NCI-H82 treated with DMSO at 0.1 percent for 48 hours (cell line): ENCODE results near the gene ABHD2.
"Not testable (repeated sequence)": the region's sequence is repeated elsewhere in the genome, so short reads cannot be mapped to it uniquely, and the experiment has no call there.

Source experiments
- DNase-seq: peaks from one replicate; lab custom pipeline; 2025; ENCODE audit not compliant: unreplicated experiment; lab: John Stamatoyannopoulos, UW

The ABHD2 gene

DNA sequence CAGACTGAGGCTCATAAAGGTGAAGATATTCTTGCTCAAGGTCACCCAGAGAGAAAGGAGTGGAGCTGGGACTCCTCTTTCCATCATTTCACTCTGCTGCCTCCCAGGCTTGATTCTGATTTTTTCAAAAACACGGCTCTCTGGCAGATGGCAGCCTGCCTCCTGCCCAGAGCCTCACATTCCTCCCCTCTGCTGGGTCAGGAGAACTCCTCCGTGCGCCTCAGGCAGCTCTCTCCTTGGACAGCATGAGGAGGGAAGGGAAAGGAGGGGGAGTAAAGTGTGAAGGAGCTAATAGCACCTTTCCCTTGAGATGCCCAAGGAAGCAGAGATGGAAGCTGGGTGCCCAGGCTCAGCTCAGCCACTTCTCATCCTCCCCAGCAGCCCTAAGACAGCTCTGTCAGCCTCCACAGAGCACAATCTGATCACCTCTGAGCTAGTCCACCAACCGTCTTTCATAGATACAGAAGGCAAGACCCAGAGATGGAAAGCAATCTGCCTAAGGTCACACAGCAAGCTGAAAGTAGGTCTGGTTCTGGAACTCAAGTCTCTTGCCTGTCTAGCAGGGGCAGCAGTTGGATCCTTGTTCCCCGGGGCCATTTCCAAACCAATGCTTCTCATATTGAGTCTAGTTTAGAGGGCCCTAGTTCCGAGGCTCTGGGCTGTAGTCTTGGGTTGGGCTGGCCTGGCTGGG lies 129.6 kb downstream of the ABHD2 start:
- DNase-seq = no peak

- DNase-seq = no peak
These were observed 130.3 kb downstream of the ABHD2 start for GRCh38 chr15:89218531-89218930.

- DNase-seq = no peak
These were observed 133.3 kb downstream of the ABHD2 start, which contains the start of gene RLBP1 for GRCh38 chr15:89221543-89221942. TSS of gene RLBP1 (minus strand) at chr15:89221579. CDS start at chr15:89218975, 2,604 bp downstream.

GRCh38 chr15:89225588-89225987 lies 137.3 kb downstream of the ABHD2 start:
- no peak for DNase-seq

DNA sequence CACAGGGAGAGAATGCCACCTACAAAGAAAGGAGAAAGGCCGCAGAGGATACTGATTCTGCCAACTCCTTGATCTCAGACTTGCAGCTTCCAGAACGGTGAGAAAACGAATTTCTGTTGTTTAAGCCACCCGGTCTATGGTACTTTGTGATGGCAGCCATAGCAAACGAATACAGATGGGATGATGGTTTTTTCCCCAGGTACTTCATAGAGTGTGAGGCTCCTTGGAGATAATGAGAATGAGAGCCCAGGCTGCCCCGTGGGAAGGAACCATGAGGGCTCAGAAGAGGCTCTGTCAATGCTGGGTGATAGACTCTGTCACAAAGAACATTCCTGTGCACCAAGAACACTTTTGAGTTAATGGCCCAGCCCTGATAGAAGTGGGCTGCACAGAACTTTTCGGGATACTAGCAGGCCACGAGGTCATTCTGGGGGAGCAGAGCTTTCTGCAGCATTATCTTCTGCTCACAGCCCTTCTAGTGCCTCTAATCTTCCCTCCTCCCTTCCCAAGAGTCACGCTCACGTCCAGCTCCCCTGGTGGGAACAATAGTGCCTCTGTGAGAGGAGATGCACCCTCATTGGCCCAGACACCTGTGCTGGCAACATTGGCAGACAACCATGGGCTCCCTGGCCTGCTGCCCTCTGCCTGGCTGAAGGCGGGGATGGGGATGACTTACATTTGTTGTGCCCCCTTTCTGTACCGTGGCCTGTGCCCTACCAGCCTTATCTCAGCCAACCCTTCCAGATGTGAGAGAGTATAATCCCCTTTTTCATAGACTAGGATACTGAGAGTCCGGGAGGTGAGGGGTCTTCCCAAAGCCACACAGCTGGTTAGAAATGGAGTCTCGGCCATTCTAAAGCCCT lies 138.3 kb downstream of the ABHD2 start:
- DNase-seq = no peak

- DNase-seq = no peak
These were observed 139.2 kb downstream of the ABHD2 start for GRCh38 chr15:89227425-89227824.

- no peak for DNase-seq
These were observed 142.0 kb downstream of the ABHD2 start for GRCh38 chr15:89230277-89230676.

DNA sequence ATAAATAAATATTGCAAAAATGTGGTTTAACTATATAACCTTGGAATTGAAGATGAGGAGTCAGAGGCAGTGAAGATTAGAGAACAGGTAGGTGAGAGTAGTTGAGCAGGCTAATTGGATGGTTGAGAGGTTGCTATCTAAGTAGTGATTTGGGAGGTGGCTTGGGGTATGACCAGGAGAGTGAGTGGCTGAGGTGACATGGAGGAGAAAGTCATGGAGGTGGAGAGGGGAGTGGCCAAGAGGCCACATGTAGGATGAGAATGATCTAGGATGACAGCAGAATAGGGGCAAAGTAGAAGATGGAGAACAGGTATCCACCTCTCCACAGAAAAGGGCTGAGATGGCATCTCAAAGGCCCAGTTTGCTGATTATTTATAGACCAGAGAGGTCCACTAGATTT lies 143.6 kb downstream of the ABHD2 start:
- no peak for DNase-seq

DNA sequence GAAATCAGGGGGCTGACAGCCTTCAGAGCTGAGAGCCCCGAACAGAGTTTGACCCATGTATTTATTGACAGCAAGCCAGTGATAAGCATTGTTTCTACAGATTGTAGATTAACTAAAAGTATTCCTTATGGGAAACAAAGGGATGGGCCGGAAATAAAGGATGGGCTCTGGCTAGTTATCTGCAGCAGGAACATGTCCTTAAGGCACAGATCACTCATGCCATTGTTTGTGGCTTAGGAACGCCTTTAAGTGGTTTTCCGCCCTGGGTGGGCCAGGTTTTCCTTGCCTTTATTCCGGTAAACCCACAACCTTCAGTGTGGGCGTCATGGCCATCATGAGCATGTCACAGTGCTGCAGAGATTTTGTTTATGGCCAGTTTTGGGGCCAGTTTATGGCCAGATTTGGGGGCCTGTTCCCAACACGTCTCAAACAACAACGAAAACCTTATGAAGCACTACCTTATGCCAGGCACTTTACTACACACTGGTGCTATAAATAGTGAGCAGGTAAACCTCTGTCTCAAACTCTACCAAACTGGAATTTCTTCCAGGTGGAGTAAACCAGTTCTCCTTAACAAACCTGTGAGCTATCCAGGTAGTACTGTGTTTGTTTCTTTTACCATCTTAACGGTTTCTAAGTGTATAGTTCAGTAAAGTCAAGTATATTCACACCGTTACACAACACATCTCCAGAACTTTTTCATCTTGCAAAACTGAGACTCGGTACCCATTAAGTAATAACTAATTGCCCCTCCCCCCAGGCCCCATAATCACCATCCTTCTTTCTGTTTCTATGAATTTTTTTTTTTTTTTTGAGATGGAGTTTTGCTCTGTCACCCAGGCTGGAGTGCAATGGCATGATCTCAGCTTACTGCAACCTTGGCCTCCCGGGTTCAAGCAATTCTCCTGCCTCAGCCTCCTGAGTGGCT lies 151.9 kb downstream of the ABHD2 start:
- DNase-seq = not testable (repeated sequence)

- no peak for DNase-seq
These were observed 154.9 kb downstream of the ABHD2 start for GRCh38 chr15:89243046-89243690.

- DNase-seq = peak; percentile 75
These were observed 155.7 kb downstream of the ABHD2 start, which contains the start of gene FANCI for GRCh38 chr15:89243691-89244573. TSS of gene FANCI (plus strand) at chr15:89243979. CDS start at chr15:89247648, 3,669 bp downstream.

- DNase-seq = no peak
These were observed 156.3 kb downstream of the ABHD2 start for GRCh38 chr15:89244574-89244903.

- no peak for DNase-seq
These were observed 159.2 kb downstream of the ABHD2 start for GRCh38 chr15:89247446-89247845.

GRCh38 chr15:89248584-89248983 lies 160.3 kb downstream of the ABHD2 start:
- DNase-seq = no peak

- not testable (repeated sequence) for DNase-seq
These were observed 161.9 kb downstream of the ABHD2 start for GRCh38 chr15:89250142-89250541.
